Ramos (cell line): Measurements from ENCODE around the gene TSKS.

Source experiments
- in situ Hi-C: fragments of 300-500 bp; cut with MboI; formaldehyde crosslinking; loops from one replicate; pipeline ENCODE4 v1.14.3; 2022; ENCODE audit warnings: low sequenced_read_pairs; ENCODE audit not compliant: unreplicated experiment

Gene TSKS

DNA sequence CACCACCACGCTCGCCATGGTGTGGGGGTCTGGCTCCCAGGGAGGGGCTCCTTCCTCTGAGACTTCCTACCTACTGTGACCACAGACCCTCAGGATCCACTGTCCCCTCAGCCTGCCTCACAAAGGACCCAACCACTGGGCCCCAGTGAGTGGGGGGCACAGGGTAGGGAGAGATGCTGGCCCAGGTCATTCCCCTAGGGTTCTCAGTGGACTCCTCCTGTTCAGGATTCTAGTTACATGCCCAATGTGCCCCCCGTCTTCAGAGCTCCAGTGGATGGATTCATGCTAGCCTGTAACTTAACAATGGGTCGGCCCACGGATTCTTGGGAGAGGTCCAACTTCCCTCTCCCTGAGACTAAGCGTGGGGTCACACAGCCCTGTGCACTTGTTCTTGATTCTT is at the start of gene TSKS:
Gene TSKS (minus strand): TSS at position 77 of the 400 bp plus-strand sequence. CDS start 59 bp downstream, at position 18.
- in situ Hi-C loops: no loop called here

DNA sequence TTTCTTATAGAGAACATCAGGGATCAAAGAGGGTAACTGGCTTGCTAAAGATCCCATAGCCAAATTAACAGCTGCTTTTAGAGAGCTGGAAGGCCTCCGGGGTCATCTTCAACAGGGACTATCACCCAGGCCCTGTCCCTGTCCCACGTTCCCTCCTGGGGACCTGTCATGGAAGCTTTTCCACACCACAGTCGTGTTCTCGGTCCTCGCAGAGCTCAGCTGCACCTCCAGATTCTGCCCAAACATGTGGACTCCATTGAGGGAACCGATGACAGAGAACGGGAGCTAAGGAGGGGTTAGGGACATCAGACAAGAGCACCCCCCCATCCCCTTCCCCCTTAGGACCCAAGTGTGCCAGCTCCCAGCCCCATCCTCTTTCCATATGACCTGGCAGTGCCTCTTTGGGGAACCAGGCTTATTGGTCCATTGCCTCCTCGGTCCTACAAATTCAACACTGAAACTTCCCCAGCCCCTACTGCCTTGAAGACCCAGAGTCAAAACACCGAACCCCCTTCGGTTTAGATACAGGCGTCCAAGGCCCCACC is 49.4 kb upstream of the TSKS start:
- in situ Hi-C loops: no loop called here

DNA sequence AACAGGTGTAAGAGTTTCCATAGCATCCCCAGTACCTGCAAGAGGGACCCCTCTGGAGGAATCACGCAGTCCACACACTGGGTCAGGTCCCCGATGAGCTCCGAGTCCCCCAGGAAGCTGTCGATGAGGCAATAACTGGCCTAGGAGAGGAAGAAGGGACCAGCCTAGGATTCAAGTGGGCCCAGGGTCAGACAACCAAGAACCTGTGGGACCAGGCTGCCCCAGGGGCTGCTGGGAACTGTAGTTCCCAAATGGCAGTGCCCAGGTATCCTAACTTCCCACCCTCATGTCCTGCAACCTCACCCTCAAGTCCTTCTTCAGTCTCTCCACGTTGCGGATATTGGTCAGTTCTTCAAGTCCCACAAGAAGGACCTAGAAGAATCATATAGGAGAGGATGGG is 48.2 kb upstream of the TSKS start:
- in situ Hi-C loops: no loop called here

DNA sequence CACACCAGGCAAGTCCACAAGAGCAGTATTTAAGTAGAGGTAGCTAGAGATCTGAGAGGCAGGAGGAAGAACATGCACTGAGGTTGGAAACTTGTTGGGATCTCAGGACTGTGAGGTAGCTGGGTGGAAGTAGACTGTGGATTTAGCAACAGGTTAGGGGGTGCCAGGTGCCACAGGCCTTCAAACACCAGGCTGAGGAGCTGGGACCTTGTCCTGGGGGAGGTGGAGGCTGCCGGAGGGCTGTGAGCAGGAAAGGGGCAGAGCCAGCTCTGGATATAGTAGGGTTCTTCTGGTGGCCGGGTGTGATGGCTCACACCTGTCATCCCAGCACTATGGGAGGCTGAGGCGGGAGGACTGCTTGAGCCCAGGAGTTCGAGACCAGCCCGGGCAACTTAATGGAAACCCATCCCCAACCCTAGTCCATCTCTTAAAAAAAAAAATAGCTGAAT is 46.9 kb upstream of the TSKS start:
- in situ Hi-C loops: no loop called here

GRCh38 chr19:49809160-49809940 is 46.2 kb upstream of the TSKS start:
- in situ Hi-C loops: no loop called here

DNA sequence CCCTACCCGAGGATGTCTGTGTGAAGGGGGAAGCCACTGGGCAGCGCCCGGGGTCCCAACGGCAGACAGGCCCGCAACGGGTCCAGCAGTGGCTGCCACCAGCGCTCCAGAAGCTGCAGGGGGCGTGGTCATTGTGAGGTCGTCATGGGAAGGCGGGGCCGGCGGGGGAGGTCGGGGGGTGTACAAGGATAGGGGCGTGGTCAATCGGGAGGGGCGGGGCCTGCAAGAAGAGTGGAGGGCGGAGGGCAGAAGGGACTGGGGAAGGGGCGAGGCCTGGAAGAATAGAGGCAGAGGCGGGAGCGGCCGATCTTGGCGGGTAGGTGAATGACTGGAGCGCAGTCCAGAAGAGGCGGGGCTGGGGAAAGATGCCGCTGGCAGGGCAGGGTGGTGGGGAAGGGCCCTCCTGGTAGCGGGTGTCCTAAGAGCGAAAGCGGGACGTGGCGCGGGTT is 45.6 kb upstream of the TSKS start:
- in situ Hi-C loops: no loop called here

GRCh38 chr19:49807904-49808675 is 45.0 kb upstream of the TSKS start:
- in situ Hi-C loops: no loop called here

GRCh38 chr19:49807058-49807903 is 44.2 kb upstream of the TSKS start:
- in situ Hi-C loops: no loop called here

DNA sequence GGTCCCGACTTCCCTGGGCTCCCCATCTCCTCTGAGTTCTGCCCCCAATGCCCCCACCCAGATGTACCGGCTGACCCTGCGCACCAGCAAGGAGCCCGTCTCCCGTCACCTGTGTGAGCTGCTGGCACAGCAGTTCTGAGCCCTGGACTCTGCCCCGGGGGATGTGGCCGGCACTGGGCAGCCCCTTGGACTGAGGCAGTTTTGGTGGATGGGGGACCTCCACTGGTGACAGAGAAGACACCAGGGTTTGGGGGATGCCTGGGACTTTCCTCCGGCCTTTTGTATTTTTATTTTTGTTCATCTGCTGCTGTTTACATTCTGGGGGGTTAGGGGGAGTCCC is 43.5 kb upstream of the TSKS start:
- in situ Hi-C loops: no loop called here

DNA sequence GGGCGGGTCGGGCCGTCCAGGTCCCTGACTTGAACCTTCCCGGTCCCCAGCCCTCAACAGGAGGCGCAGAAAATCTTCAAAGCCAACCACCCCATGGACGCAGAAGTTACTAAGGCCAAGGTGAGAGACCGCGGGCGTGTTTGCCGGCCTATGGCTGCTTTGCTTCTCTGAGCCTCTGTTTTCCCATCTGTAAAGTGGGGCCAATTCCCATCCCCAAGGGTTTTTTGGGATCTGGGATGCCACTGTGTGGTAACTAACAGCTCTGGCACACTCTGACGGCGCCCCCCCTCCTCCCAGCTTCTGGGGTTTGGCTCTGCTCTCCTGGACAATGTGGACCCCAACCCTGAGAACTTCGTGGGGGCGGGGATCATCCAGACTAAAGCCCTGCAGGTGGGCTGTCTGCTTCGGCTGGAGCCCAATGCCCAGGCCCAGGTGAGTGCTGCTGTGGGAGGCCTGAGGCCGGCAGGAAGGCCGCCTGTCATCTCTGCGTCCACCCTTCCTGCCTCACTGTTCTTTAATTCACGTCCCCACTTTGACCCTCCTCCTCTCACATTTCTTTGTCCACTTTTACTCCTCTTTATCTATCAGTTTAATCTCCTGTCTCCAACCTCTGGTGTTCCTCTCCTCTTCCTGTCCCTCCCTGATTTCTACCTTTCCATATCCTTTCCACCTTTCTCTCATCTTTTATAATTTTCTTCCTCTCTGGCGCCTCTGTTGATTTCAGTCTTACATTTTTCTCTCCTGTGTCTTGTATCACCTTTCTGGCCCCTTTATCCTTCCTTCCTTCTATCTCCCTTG is 42.9 kb upstream of the TSKS start:
- in situ Hi-C loops: no loop called here

DNA sequence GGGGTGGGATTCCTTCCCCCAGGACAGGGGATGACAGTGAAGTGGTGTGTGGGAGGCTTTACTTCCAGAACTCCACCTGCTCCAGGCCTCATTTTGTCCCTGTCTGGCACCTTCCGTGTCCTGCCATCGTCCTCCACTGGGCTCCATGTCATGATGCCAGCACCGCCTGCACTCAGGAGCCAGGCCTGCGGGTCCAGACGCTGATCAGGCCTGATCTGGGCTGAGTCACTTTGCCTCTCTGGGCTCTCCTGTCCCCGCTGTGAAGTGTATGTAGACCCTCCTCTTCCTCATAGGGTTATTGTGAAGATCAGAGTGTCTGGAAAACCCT is 40.4 kb upstream of the TSKS start:
- in situ Hi-C loops: no loop called here

GRCh38 chr19:49802836-49803528 is 39.9 kb upstream of the TSKS start:
- in situ Hi-C loops: no loop called here

DNA sequence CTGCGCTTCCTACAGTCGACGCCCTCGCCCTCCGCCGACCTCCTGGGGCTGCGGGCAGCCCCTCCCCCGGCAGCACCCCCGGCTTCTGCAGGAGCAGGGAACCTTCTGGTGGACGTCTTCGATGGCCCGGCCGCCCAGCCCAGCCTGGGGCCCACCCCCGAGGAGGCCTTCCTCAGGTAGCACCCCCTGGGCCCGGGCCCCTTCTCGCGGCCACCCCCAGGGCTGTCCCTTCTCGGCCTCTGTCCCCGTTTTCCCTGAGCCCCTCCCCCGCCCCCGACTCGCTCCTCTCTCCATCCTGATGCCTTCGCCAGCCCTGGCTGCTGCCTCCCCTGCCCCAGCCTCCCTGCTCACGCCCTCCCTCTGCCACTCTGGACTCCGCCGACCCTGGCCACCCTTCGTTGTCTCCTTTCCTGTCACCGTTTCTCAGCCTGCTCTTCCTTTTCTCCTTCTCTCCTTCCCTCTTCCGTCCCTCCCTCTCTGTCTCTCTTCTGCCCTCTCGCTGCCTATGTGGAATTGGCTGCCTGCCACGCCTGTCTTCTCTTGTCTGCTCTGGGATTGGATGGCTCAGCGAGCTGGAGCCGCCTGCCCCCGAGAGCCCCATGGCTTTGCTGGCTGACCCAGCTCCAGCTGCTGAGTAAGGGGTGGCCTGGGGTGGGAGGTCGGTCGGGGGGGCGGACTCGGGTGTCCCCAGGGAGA is 39.0 kb upstream of the TSKS start:
- in situ Hi-C loops: no loop called here

GRCh38 chr19:49801401-49801888 is 38.3 kb upstream of the TSKS start:
- in situ Hi-C loops: no loop called here

DNA sequence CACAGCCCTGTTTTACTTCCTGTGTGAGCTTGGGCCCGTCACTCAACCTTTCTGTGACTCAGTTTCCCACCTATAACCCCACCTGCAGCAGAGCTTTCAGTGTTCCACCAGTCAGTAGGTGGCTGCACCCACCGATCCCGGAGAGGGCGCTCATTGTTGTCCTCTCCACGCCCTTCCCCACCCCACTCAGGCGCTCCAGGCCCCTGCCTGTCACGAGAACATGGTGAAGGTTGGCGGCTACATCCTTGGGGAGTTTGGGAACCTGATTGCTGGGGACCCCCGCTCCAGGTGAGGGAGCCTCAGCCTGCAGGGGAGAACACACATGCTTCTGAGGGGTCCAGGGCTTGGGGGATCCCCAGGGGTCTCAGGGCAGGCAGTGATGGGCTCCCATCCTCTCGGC is 37.7 kb upstream of the TSKS start:
- in situ Hi-C loops: no loop called here

DNA sequence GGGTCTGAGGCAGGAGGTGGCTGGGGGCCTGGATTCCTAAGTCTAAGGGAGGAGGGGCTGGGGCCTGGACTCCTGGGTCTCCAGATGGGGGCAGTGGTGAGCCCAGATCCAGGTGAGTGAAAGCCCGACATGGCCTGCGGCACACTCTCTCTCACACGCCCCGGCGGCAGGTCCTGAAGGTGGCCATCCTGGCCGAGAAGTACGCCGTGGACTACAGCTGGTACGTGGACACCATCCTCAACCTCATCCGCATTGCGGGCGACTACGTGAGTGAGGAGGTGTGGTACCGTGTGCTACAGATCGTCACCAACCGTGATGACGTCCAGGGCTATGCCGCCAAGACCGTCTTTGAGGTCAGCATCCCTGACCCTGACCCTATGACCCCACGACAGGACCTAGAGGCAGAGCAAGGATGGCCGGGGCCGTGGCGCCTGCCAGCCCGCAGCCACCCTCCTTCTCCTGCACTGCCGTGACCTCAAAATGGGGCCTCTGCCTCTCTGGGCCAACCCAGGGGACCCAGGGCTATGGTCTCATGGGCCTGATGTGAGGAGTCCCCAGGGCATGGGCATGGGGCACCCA is 36.8 kb upstream of the TSKS start:
- in situ Hi-C loops: no loop called here

GRCh38 chr19:49799271-49799797 is 36.2 kb upstream of the TSKS start:
- in situ Hi-C loops: no loop called here

DNA sequence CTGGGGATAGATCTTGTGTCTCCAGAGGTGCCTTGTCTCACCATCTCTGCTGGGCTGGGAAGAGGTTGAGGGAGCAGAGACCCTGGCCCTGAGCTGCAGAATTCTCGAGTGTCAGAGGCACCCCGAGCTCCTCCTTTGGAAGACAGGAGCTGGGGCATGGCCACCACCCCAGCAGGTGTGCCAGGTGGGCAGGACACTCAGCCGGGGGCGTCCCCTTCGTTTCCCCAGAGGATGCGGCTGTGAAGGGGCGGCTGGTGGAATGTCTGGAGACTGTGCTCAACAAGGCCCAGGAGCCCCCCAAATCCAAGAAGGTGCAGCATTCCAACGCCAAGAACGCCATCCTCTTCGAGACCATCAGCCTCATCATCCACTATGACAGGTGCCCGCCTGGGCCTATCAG is 35.5 kb upstream of the TSKS start:
- in situ Hi-C loops: no loop called here
